ENCODE measurements around the gene STARD9.
"Not testable (repeated sequence)": the region's sequence is repeated elsewhere in the genome, so short reads cannot be mapped to it uniquely, and the experiment has no call there.

The STARD9 gene

GRCh38 chr15:42759093-42759492 lies 183.7 kb downstream of the STARD9 start:
- DNase-seq, result no peak
- in situ Hi-C loops (cut with HindIII; ENCODE audit: low pct_ligation_motif_present, low sequenced_read_pairs), result no loop called here

GRCh38 chr15:42760759-42761158 lies 185.4 kb downstream of the STARD9 start:
- H3K4me3 ChIP-seq (ENCODE audit: low read depth, low read length), result no peak overlapping the region
- no peak for TF ChIP-seq CTCF (IDR thresholded peaks at IDR 0.05; ENCODE audit: low read depth, low read length, missing control alignments)

More at GRCh38 chr15:42759093-42759492, 183.7 kb downstream of the STARD9 start:
- H3K27me3 ChIP-seq (replicated peaks), result no peaks in the 10 kb centered on the region
- H3K36me3 ChIP-seq (replicated peaks), result no peaks in the 10 kb centered on the region
- no peak overlapping the region for H3K4me3 ChIP-seq (ENCODE audit: low read depth, low read length)
- TF ChIP-seq CTCF (IDR thresholded peaks at IDR 0.05; ENCODE audit: low read depth, low read length, missing control alignments), result no peak
- H3K27ac ChIP-seq, result no peak overlapping the region

GRCh38 chr15:42761813-42762212 lies 186.4 kb downstream of the STARD9 start:
- H3K36me3 ChIP-seq (replicated peaks); H3K27ac ChIP-seq; DNase-seq; in situ Hi-C loops (cut with HindIII; ENCODE audit: low pct_ligation_motif_present, low sequenced_read_pairs); H3K4me3 ChIP-seq (ENCODE audit: low read depth, low read length); H3K27me3 ChIP-seq (replicated peaks): not testable (repeated sequence)

More at GRCh38 chr15:42760759-42761158, 185.4 kb downstream of the STARD9 start:
- in situ Hi-C loops (cut with HindIII; ENCODE audit: low pct_ligation_motif_present, low sequenced_read_pairs), result no loop called here
- Histone ChIP-seq H3K36me3 (replicated peaks) (no peaks in the 10 kb centered on the region), H3K27me3 (replicated peaks) (no peaks in the 10 kb centered on the region), H3K27ac (no peak overlapping the region)
- no peak for DNase-seq

- in situ Hi-C loops (cut with HindIII; ENCODE audit: low pct_ligation_motif_present, low sequenced_read_pairs); H3K36me3 ChIP-seq (replicated peaks); H3K27me3 ChIP-seq (replicated peaks); H3K4me3 ChIP-seq (ENCODE audit: low read depth, low read length); H3K27ac ChIP-seq: not testable (repeated sequence)
- DNase-seq, result peak; percentile 1
Observed at GRCh38 chr15:42764154-42764731, 188.8 kb downstream of the STARD9 start.

- H3K27me3 ChIP-seq (replicated peaks); H3K4me3 ChIP-seq (ENCODE audit: low read depth, low read length); DNase-seq; H3K27ac ChIP-seq; H3K36me3 ChIP-seq (replicated peaks); in situ Hi-C loops (cut with HindIII; ENCODE audit: low pct_ligation_motif_present, low sequenced_read_pairs): not testable (repeated sequence)
Observed at GRCh38 chr15:42766109-42766508, 190.7 kb downstream of the STARD9 start.
